Measurements from ENCODE around the gene TAGLN.

Gene TAGLN

GRCh38 chr11:117166491-117166890 lies 32.7 kb upstream of the TAGLN start:
- no peak overlapping the region for H3K4me3 ChIP-seq (replicated peaks in 1 of 2; ENCODE audit: low read depth in 2 of 2, low read length in 2 of 2)
- DNase-seq (ENCODE audit: low read depth in 2 of 2) = no peak
- no peak for TF ChIP-seq CTCF (IDR thresholded peaks at IDR 0.05; ENCODE audit: low read depth, low read length)

- DNase-seq (ENCODE audit: low read depth in 2 of 2) = no peak
- H3K4me3 ChIP-seq (replicated peaks in 1 of 2; ENCODE audit: low read depth in 2 of 2, low read length in 2 of 2) = no peak overlapping the region
- TF ChIP-seq CTCF (IDR thresholded peaks at IDR 0.05; ENCODE audit: low read depth, low read length) = no peak
Observed at GRCh38 chr11:117169736-117170135, 29.4 kb upstream of the TAGLN start.

GRCh38 chr11:117170210-117170609 lies 29.0 kb upstream of the TAGLN start:
- no peak for DNase-seq (ENCODE audit: low read depth in 2 of 2)
- H3K4me3 ChIP-seq (replicated peaks in 1 of 2; ENCODE audit: low read depth in 2 of 2, low read length in 2 of 2) = no peak overlapping the region
- no peak for TF ChIP-seq CTCF (IDR thresholded peaks at IDR 0.05; ENCODE audit: low read depth, low read length)

- DNase-seq (ENCODE audit: low read depth in 2 of 2) = no peak
- no peak overlapping the region for H3K4me3 ChIP-seq (replicated peaks in 1 of 2; ENCODE audit: low read depth in 2 of 2, low read length in 2 of 2)
- TF ChIP-seq CTCF (IDR thresholded peaks at IDR 0.05; ENCODE audit: low read depth, low read length) = no peak
Observed at GRCh38 chr11:117171007-117171403, 28.2 kb upstream of the TAGLN start.

- H3K4me3 ChIP-seq (replicated peaks in 1 of 2; ENCODE audit: low read depth in 2 of 2, low read length in 2 of 2) = no peak overlapping the region
- DNase-seq (ENCODE audit: low read depth in 2 of 2) = peak; percentile 36 to 64
- no peak for TF ChIP-seq CTCF (IDR thresholded peaks at IDR 0.05; ENCODE audit: low read depth, low read length)
Observed at GRCh38 chr11:117171404-117172061, 27.6 kb upstream of the TAGLN start.

GRCh38 chr11:117172724-117173421 lies 26.3 kb upstream of the TAGLN start:
- no peak for TF ChIP-seq CTCF (IDR thresholded peaks at IDR 0.05; ENCODE audit: low read depth, low read length)
- H3K4me3 ChIP-seq (replicated peaks in 1 of 2; ENCODE audit: low read depth in 2 of 2, low read length in 2 of 2) = no peak overlapping the region
- DNase-seq (ENCODE audit: low read depth in 2 of 2) = peak; percentile 52 to 81

Data from cardiac fibroblast (primary cell).